ENCODE results near the gene C9orf72. TPM values are rescaled to one million over a fixed set of nuclear protein-coding genes. Genes with fewer than 3 reads are reported as not detected.

Gene C9orf72
- polyA plus RNA-seq, 1 donor (not counting 4 experiments of a cell fraction or from before 2014, with no cell fraction given) = 7.7 TPM

GRCh38 chr9:27511771-27512170, 61.5 kb downstream of the C9orf72 start:
- TF ChIP-seq CTCF (optimal IDR thresholded peaks at IDR 0.05 in 1 of 3, IDR thresholded peaks at IDR 0.05 in 1 of 3, conservative IDR thresholded peaks at IDR 0.05 in 1 of 3; ENCODE audit: extremely low read depth in 1 of 3, insufficient read depth in 2 of 3, low read length in 3 of 3) (no peak), EZH2 (IDR thresholded peaks at IDR 0.05; ENCODE audit: low read length) (no peak)
- Histone ChIP-seq H3K9me1 (ENCODE audit: control insufficient read depth, extremely low read depth, insufficient read depth, low read length) (no peaks in the 10 kb centered on the region), H3K4me3 (ENCODE audit: control insufficient read depth in 2 of 3, extremely low read depth in 1 of 3, insufficient read depth in 2 of 3, low read depth in 1 of 3, low read length in 3 of 3) (no peak overlapping the region), H3K27ac (ENCODE audit: control insufficient read depth, insufficient read depth, low read length) (no peak overlapping the region), H3K79me2 (ENCODE audit: control insufficient read depth, insufficient read depth, low read length) (peaks cover 63% of the 10 kb centered on the region), H3K27me3 (ENCODE audit: control insufficient read depth, extremely low read depth, insufficient read depth, low read length) (no peaks in the 10 kb centered on the region), H3K4me1 (ENCODE audit: control insufficient read depth, extremely low read depth, insufficient read depth, low read length) (peaks cover 8% of the 10 kb centered on the region), H3K9me3 (ENCODE audit: control insufficient read depth, low read depth, low read length) (no peaks in the 10 kb centered on the region), H3K9ac (ENCODE audit: control insufficient read depth, extremely low read depth, insufficient read depth, low read length) (no peak overlapping the region), H3K4me2 (ENCODE audit: control insufficient read depth, extremely low read depth, insufficient read depth, low read depth, low read length) (no peak overlapping the region), H3K36me3 (ENCODE audit: control insufficient read depth in 2 of 2, extremely low read depth in 1 of 2, insufficient read depth in 2 of 2, low read length in 2 of 2) (peaks cover 0 to 6% of the 10 kb centered on the region in 2 experiments), H4K20me1 (ENCODE audit: control insufficient read depth, extremely low read depth, insufficient read depth, low read length) (no peaks in the 10 kb centered on the region), H2AFZ (ENCODE audit: control insufficient read depth, low read length) (no peak overlapping the region)
- dilution Hi-C loops (cut with MboI; ENCODE audit: extremely low pct_ligation_motif_present, low sequenced_read_pairs) = no loop called here
- FAIRE-seq = peak; percentile 58
- no peak for DNase-seq (ENCODE audit: low read depth, low spot score)

- FAIRE-seq (no peak), DNase-seq (ENCODE audit: low read depth, low spot score) (no peak)
- Histone ChIP-seq H3K9me3 (ENCODE audit: control insufficient read depth, low read depth, low read length) (no peaks in the 10 kb centered on the region), H3K9me1 (ENCODE audit: control insufficient read depth, extremely low read depth, insufficient read depth, low read length) (no peaks in the 10 kb centered on the region), H3K4me2 (ENCODE audit: control insufficient read depth, extremely low read depth, insufficient read depth, low read depth, low read length) (no peak overlapping the region), H3K4me1 (ENCODE audit: control insufficient read depth, extremely low read depth, insufficient read depth, low read length) (peaks cover 15% of the 10 kb centered on the region), H3K4me3 (ENCODE audit: control insufficient read depth in 2 of 3, extremely low read depth in 1 of 3, insufficient read depth in 2 of 3, low read depth in 1 of 3, low read length in 3 of 3) (no peak overlapping the region), H3K27ac (ENCODE audit: control insufficient read depth, insufficient read depth, low read length) (no peak overlapping the region), H4K20me1 (ENCODE audit: control insufficient read depth, extremely low read depth, insufficient read depth, low read length) (no peaks in the 10 kb centered on the region), H3K9ac (ENCODE audit: control insufficient read depth, extremely low read depth, insufficient read depth, low read length) (no peak overlapping the region), H3K36me3 (ENCODE audit: control insufficient read depth in 2 of 2, extremely low read depth in 1 of 2, insufficient read depth in 2 of 2, low read length in 2 of 2) (peaks cover 0 to 7% of the 10 kb centered on the region in 2 experiments), H3K27me3 (ENCODE audit: control insufficient read depth, extremely low read depth, insufficient read depth, low read length) (no peaks in the 10 kb centered on the region), H3K79me2 (ENCODE audit: control insufficient read depth, insufficient read depth, low read length) (peaks cover 54% of the 10 kb centered on the region), H2AFZ (ENCODE audit: control insufficient read depth, low read length) (no peak overlapping the region)
- dilution Hi-C loops (cut with MboI; ENCODE audit: extremely low pct_ligation_motif_present, low sequenced_read_pairs) = no loop called here
- no peak for TF ChIP-seq EZH2 (IDR thresholded peaks at IDR 0.05; ENCODE audit: low read length)
- no peak for TF ChIP-seq CTCF (optimal IDR thresholded peaks at IDR 0.05 in 1 of 3, IDR thresholded peaks at IDR 0.05 in 1 of 3, conservative IDR thresholded peaks at IDR 0.05 in 1 of 3; ENCODE audit: extremely low read depth in 1 of 3, insufficient read depth in 2 of 3, low read length in 3 of 3)
These were observed 62.5 kb downstream of the C9orf72 start for GRCh38 chr9:27510780-27511179.
